Liver (tissue), 9 donors: Measurements from ENCODE around the gene MYO16. TPM values are rescaled to one million over a fixed set of nuclear protein-coding genes. Genes with fewer than 3 reads are reported as not detected.

Experiments used
- DNase-seq: peaks from one replicate; pipeline ENCODE4 v3.0.0-alpha.2; 2017; ENCODE audit warnings: low spot score
- H3K27ac ChIP-seq, 2 donors: one replicate each; pipeline ENCODE4 v1.7.0; 2013; ENCODE audit warnings: inconsistent platforms in 2 of 2, low read length in 2 of 2, control low read depth in 1 of 2, low read depth in 1 of 2, mild to moderate bottlenecking in 1 of 2
- H3K27me3 ChIP-seq, 4 donors: one replicate each; pipeline versions ENCODE4 v1.6.1 to v1.7.0; 2013; ENCODE audit warnings: low read length in 3 of 4, inconsistent platforms in 1 of 4, mild to moderate bottlenecking in 1 of 4, moderate library complexity in 1 of 4; ENCODE audit not compliant: control insufficient read depth in 4 of 4, insufficient read depth in 4 of 4
- H3K36me3 ChIP-seq, 4 donors: one replicate each; pipeline versions ENCODE4 v1.6.1 to v1.7.0; 2013; ENCODE audit warnings: low read length in 3 of 4, mild to moderate bottlenecking in 3 of 4, low read depth in 1 of 4, moderate library complexity in 1 of 4; ENCODE audit not compliant: control insufficient read depth in 4 of 4, insufficient read depth in 3 of 4
- H3K4me1 ChIP-seq, 4 donors: one replicate each; pipeline versions ENCODE4 v1.6.1 to v1.7.0; 2013; ENCODE audit warnings: low read length in 3 of 4, mild to moderate bottlenecking in 3 of 4, moderate library complexity in 1 of 4; ENCODE audit not compliant: control insufficient read depth in 4 of 4, insufficient read depth in 4 of 4
- H3K4me3 ChIP-seq, 3 donors: one replicate each; pipeline versions ENCODE4 v1.6.1 to v1.7.0; 2013; ENCODE audit warnings: low read length in 3 of 3, control low read depth in 1 of 3, low read depth in 1 of 3, mild to moderate bottlenecking in 1 of 3
- H3K9ac ChIP-seq, 2 donors: one replicate each; pipeline ENCODE4 v1.7.0; 2013; ENCODE audit warnings: low read length in 2 of 2, mild to moderate bottlenecking in 2 of 2, moderate library complexity in 2 of 2, control low read depth in 1 of 2, low read depth in 1 of 2
- H3K9me3 ChIP-seq, 4 donors: one replicate each; pipeline versions ENCODE4 v1.6.1 to v1.7.0; 2013; ENCODE audit warnings: low read length in 3 of 4; ENCODE audit not compliant: control insufficient read depth in 4 of 4
- ATF3 ChIP-seq: IDR thresholded peaks from 2 replicates; pipeline ENCODE4 v1.6.1; 2016; ENCODE audit warnings: antibody characterized with exemption
- CTCF ChIP-seq: fragments of 150-350 bp; IDR thresholded peaks from 2 replicates; pipeline ENCODE4 v1.5.1; 2017; ENCODE audit warnings: improper control_type of control experiment, low read depth, low read length; ENCODE audit not compliant: missing input control
- EGR1 ChIP-seq, 2 donors: IDR thresholded peaks; 2 replicates each; pipeline ENCODE4 v1.6.1; 2016 to 2018; ENCODE audit warnings: antibody characterized with exemption in 2 of 2, low read depth in 2 of 2
- FOXA1 ChIP-seq: IDR thresholded peaks from 2 replicates; pipeline ENCODE4 v1.6.1; 2016; ENCODE audit warnings: antibody characterized with exemption
- FOXA2 ChIP-seq: IDR thresholded peaks from 2 replicates; pipeline ENCODE4 v1.6.1; 2016; ENCODE audit warnings: antibody characterized with exemption
- GABPA ChIP-seq, 2 donors: IDR thresholded peaks in 1 of 2; conservative IDR thresholded peaks in 1 of 2; 2 replicates each; pipeline ENCODE4 v1.6.1; 2016; ENCODE audit warnings: antibody characterized with exemption in 2 of 2, mild to moderate bottlenecking in 1 of 2, moderate library complexity in 1 of 2
- HNF4G ChIP-seq: IDR thresholded peaks from 2 replicates; pipeline ENCODE4 v1.6.1; 2016; ENCODE audit warnings: antibody characterized with exemption
- JUND ChIP-seq, 2 donors: IDR thresholded peaks; 2 replicates each; pipeline ENCODE4 v1.6.1; 2016; ENCODE audit warnings: antibody characterized with exemption in 2 of 2
- MAX ChIP-seq: IDR thresholded peaks from 2 replicates; pipeline ENCODE4 v1.6.1; 2016; ENCODE audit warnings: antibody characterized with exemption
- NR2F2 ChIP-seq: IDR thresholded peaks from 2 replicates; pipeline ENCODE4 v1.6.1; 2016; ENCODE audit warnings: antibody characterized with exemption
- RAD21 ChIP-seq, 2 donors: IDR thresholded peaks; 2 replicates each; pipeline ENCODE4 v1.6.1; 2016; ENCODE audit warnings: antibody characterized with exemption in 2 of 2, mild to moderate bottlenecking in 2 of 2
- REST ChIP-seq: IDR thresholded peaks from 2 replicates; pipeline ENCODE4 v1.6.1; 2016; ENCODE audit warnings: antibody characterized with exemption, mild to moderate bottlenecking
- RXRA ChIP-seq, 2 donors: IDR thresholded peaks; 2 replicates each; pipeline ENCODE4 v1.6.1; 2017 to 2018; ENCODE audit warnings: antibody characterized with exemption in 2 of 2, mild to moderate bottlenecking in 1 of 2
- SP1 ChIP-seq: IDR thresholded peaks from 2 replicates; pipeline ENCODE4 v1.6.1; 2018; ENCODE audit warnings: antibody characterized with exemption, mild to moderate bottlenecking
- TAF1 ChIP-seq: conservative IDR thresholded peaks from 2 replicates; pipeline ENCODE4 v1.6.1; 2016; ENCODE audit warnings: antibody characterized with exemption, mild to moderate bottlenecking
- YY1 ChIP-seq: IDR thresholded peaks from 2 replicates; pipeline ENCODE4 v1.6.1; 2016; ENCODE audit warnings: antibody characterized with exemption, mild to moderate bottlenecking
- ZBTB33 ChIP-seq: IDR thresholded peaks from 2 replicates; pipeline ENCODE4 v1.6.1; 2016; ENCODE audit warnings: antibody characterized with exemption
- WGBS: extraction: QIAGEN DNeasy Blood & Tissue Kit; methylation state at CpG from one replicate; pipeline ENCODE4 v1.1.7; 2013; 5-methylcytosine and 5-hydroxymethylcytosine counted together
- polyA plus RNA-seq, 2 donors: library from polyadenylated mRNA; stranded (reverse) in 1 of 2; unstranded in 1 of 2; fragments of 200-250 nt in 1 of 2; fragments of >200 nt in 1 of 2; fragmentation: Nextera tagmentation in 1 of 2; extraction: Ambion mirVana in 1 of 2; gene quantifications; one replicate each; pipeline versions ENCODE4 v1.2.1 to v1.2.3, GENCODE V29; 2013 to 2015
- total RNA-seq, 2 donors: library from RNA; depleted of rRNA; stranded (reverse); fragments of >200 nt; gene quantifications; one replicate each; pipeline ENCODE4 v1.2.3, GENCODE V29; 2014
- donor health status: healthy.
- donor health status: healthy.
- donor health status: healthy.
- donor health status: healthy.
- donor health status: healthy.

Gene MYO16
- total and polyA plus RNA-seq, 4 donors: 0.37 to 1.1 (median 0.68) TPM

- WGBS: 96% methylated on average over 7 of the region's 7 CpGs
- peaks cover 0 to 3% (median under 1%) of the 10 kb centered on the region in 4 donors for H3K36me3 ChIP-seq
- no peak overlapping the region for H3K27ac ChIP-seq
- H3K9ac ChIP-seq: no peak overlapping the region
- no peaks in the 10 kb centered on the region for H3K9me3 ChIP-seq
- no peak for DNase-seq
- no peak for TF ChIP-seq ZBTB33
- TF ChIP-seq CTCF: no peak
- no peak for TF ChIP-seq RXRA (IDR thresholded peaks at IDR 0.05)
- no peak for TF ChIP-seq HNF4G
- TF ChIP-seq EGR1 (IDR thresholded peaks at IDR 0.05; ENCODE audit: low read depth in 2 of 2): no peak
- TF ChIP-seq ATF3: no peak
- TF ChIP-seq JUND (IDR thresholded peaks at IDR 0.05): no peak
- TF ChIP-seq FOXA1: no peak
- H3K4me1 ChIP-seq: no peaks in the 10 kb centered on the region
- no peaks in the 10 kb centered on the region for H3K27me3 ChIP-seq
- no peak overlapping the region for H3K4me3 ChIP-seq
Observed at GRCh38 chr13:108968566-108968965, 339.2 kb downstream of the MYO16 start.

GRCh38 chr13:108974686-108975085, 345.3 kb downstream of the MYO16 start:
- DNase-seq: no peak
- Histone ChIP-seq H3K27ac (no peak overlapping the region), H3K9ac (no peak overlapping the region), H3K27me3 (no peaks in the 10 kb centered on the region), H3K4me1 (no peaks in the 10 kb centered on the region), H3K36me3 (no peaks in the 10 kb centered on the region), H3K4me3 (no peak overlapping the region), H3K9me3 (no peaks in the 10 kb centered on the region)
- TF ChIP-seq ZBTB33 (no peak), JUND (IDR thresholded peaks at IDR 0.05) (no peak), ATF3 (no peak), TAF1 (no peak), YY1 (no peak), FOXA1 (no peak), MAX (no peak), HNF4G (no peak), SP1 (no peak), FOXA2 (no peak), REST (no peak), RAD21 (IDR thresholded peaks at IDR 0.05) (no peak), RXRA (IDR thresholded peaks at IDR 0.05) (no peak), CTCF (no peak), NR2F2 (no peak), GABPA (IDR thresholded peaks at IDR 0.05 in 1 of 2, conservative IDR thresholded peaks at IDR 0.05 in 1 of 2) (no peak)
